SK-N-SH treated with all-trans-retinoic acid at 6 μM for 48 hours (cell line): ENCODE data around the gene PTGR1.

Experiments used
- ATAC-seq: fragments of 200-7000 bp; cut with Tn5 transposase; 3 replicates; pipeline ENCODE4 v1.9.1; 2020; ENCODE audit warnings: mild to moderate bottlenecking, moderate library complexity
- ARNTL ChIP-seq: fragments of 450-650 bp; formaldehyde crosslinking; IDR thresholded peaks from 2 replicates; pipeline ENCODE4 v1.5.0; 2020; ENCODE audit warnings: low read depth, mild to moderate bottlenecking, moderate library complexity, borderline replicate concordance
- BACH2 ChIP-seq: fragments of 250-450 bp; sonication (Bioruptor Pico); IDR thresholded peaks from 2 replicates; pipeline ENCODE4 v1.9.0; 2021; ENCODE audit warnings: mild to moderate bottlenecking, borderline replicate concordance
- CSDC2 ChIP-seq: fragments of 250-450 bp; sonication (Bioruptor Pico); IDR thresholded peaks from 2 replicates; pipeline ENCODE4 v1.5.0; 2020; ENCODE audit warnings: mild to moderate bottlenecking, moderate library complexity
- CSRNP3 ChIP-seq: fragments of 250-450 bp; sonication (Bioruptor Pico); IDR thresholded peaks from 2 replicates; pipeline ENCODE4 v1.5.1; 2021; ENCODE audit warnings: mild to moderate bottlenecking, moderate library complexity
- ESRRG ChIP-seq: fragments of 250-450 bp; sonication (Bioruptor Pico); IDR thresholded peaks from 2 replicates; pipeline ENCODE4 v1.6.1; 2021; ENCODE audit warnings: mild to moderate bottlenecking
- GLIS3 ChIP-seq: fragments of 250-450 bp; sonication (Bioruptor Pico); IDR thresholded peaks from 2 replicates; pipeline ENCODE4 v1.5.0; 2020; ENCODE audit warnings: mild to moderate bottlenecking, moderate library complexity
- ISL1 ChIP-seq: fragments of 250-450 bp; sonication (Bioruptor Pico); IDR thresholded peaks from 2 replicates; pipeline ENCODE4 v2.1.2; 2022; ENCODE audit warnings: mild to moderate bottlenecking, moderate library complexity
- OSR1 ChIP-seq: fragments of 250-450 bp; sonication (Bioruptor Pico); IDR thresholded peaks from 2 replicates; pipeline ENCODE4 v1.8.0; 2022; ENCODE audit warnings: moderate library complexity, mild to moderate bottlenecking, inconsistent platforms
- POU6F1 ChIP-seq: fragments of 250-450 bp; sonication (Bioruptor Pico); IDR thresholded peaks from 2 replicates; pipeline ENCODE4 v1.8.0; 2021; ENCODE audit warnings: low read depth, mild to moderate bottlenecking, moderate library complexity, borderline replicate concordance
- PPARA ChIP-seq: fragments of 250-450 bp; sonication (Bioruptor Pico); IDR thresholded peaks from 2 replicates; pipeline ENCODE4 v1.5.0; 2020; ENCODE audit warnings: mild to moderate bottlenecking, borderline replicate concordance
- RARB ChIP-seq: fragments of 250-450 bp; sonication (Bioruptor Pico); IDR thresholded peaks from 2 replicates; pipeline ENCODE4 v1.8.0; 2021; ENCODE audit warnings: mild to moderate bottlenecking, moderate library complexity
- SNAI2 ChIP-seq: fragments of 250-450 bp; sonication (Bioruptor Pico); IDR thresholded peaks from 2 replicates; pipeline ENCODE4 v1.5.0; 2020; ENCODE audit warnings: mild to moderate bottlenecking, moderate library complexity
- TOX ChIP-seq: fragments of 250-450 bp; sonication (Bioruptor Pico); IDR thresholded peaks from 2 replicates; pipeline ENCODE4 v1.8.0; 2021; ENCODE audit warnings: mild to moderate bottlenecking, moderate library complexity, borderline replicate concordance
- TSHZ2 ChIP-seq: fragments of 250-450 bp; sonication (Bioruptor Pico); IDR thresholded peaks from 2 replicates; pipeline ENCODE4 v1.5.0; 2020; ENCODE audit warnings: mild to moderate bottlenecking, moderate library complexity
- ZC3H10 ChIP-seq: fragments of 250-450 bp; sonication (Bioruptor Pico); IDR thresholded peaks from 2 replicates; pipeline ENCODE4 v1.5.1; 2021; ENCODE audit warnings: mild to moderate bottlenecking, moderate library complexity
- ZFP3 ChIP-seq: fragments of 250-450 bp; sonication (Bioruptor Pico); IDR thresholded peaks from 2 replicates; pipeline ENCODE4 v1.5.0; 2020; ENCODE audit warnings: mild to moderate bottlenecking, moderate library complexity
- ZFP30 ChIP-seq: fragments of 450-650 bp; formaldehyde crosslinking; IDR thresholded peaks from 2 replicates; pipeline ENCODE4 v1.5.0; 2022; ENCODE audit warnings: mild to moderate bottlenecking, moderate library complexity
- ZNF565 ChIP-seq: fragments of 450-650 bp; formaldehyde crosslinking; conservative IDR thresholded peaks from 2 replicates; pipeline ENCODE4 v1.5.0; 2020; ENCODE audit warnings: low read depth, mild to moderate bottlenecking, moderate library complexity
- ZNF70 ChIP-seq: fragments of 450-650 bp; formaldehyde crosslinking; IDR thresholded peaks from 2 replicates; pipeline ENCODE4 v1.5.0; 2020; ENCODE audit warnings: mild to moderate bottlenecking, moderate library complexity
- ZNF8 ChIP-seq: fragments of 450-650 bp; formaldehyde crosslinking; IDR thresholded peaks from 2 replicates; pipeline ENCODE4 v1.5.0; 2020; ENCODE audit warnings: mild to moderate bottlenecking, moderate library complexity
- TF ChIP-seq, protein P1 (sequence below): fragments of 250-450 bp; sonication (Bioruptor Pico); IDR thresholded peaks from 2 replicates; pipeline ENCODE4 v1.5.1; 2020; ENCODE audit warnings: low read depth, mild to moderate bottlenecking, moderate library complexity
- TF ChIP-seq, protein P2 (sequence below): fragments of 250-450 bp; sonication (Bioruptor Pico); IDR thresholded peaks from 2 replicates; pipeline ENCODE4 v1.8.0; 2020; ENCODE audit warnings: mild to moderate bottlenecking, moderate library complexity, borderline replicate concordance

The PTGR1 gene

DNA sequence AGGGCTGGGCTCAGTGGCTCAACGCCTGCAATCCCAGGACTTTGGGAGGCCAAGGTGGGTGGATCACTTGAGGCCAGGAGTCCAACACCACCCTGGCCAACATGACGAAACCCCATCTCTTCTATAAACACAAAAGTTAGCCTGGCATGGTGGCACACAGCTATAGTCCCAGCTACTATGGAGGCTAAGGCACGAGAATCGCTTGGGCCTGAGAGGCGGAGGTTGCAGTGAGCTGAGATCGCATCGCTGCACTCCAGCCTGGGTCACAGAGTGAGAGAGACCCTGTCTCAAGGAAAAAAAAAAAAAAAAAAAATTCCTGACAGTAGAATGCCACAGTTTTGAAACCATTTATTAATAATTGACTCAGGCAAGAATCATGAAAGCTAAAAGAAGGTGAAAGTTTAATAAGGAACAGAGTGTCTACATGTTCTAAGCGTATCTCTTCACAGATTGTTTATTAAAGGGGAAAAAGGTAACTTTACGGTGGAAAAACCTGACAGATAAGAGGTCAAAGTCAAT lies 5.7 kb upstream of the PTGR1 start (continued):
- TF ChIP-seq ZFP3 = no peak
- TF ChIP-seq ZNF565 (CRISPR knock-in tag) = no peak

GRCh38 chr9:111604054-111604615 lies 4.7 kb upstream of the PTGR1 start:
- ATAC-seq = no peak
- TF ChIP-seq ISL1 (no peak), TOX (CRISPR knock-in tag) (no peak), TSHZ2 (CRISPR knock-in tag) (no peak), ZNF565 (CRISPR knock-in tag) (no peak), BACH2 (CRISPR knock-in tag) (no peak), SNAI2 (CRISPR knock-in tag) (no peak), PPARA (CRISPR knock-in tag) (no peak), POU6F1 (CRISPR knock-in tag) (no peak), ESRRG (CRISPR knock-in tag) (no peak), ZFP30 (CRISPR knock-in tag) (no peak), GLIS3 (no peak), ZC3H10 (CRISPR knock-in tag) (no peak), ZNF8 (CRISPR knock-in tag) (no peak), ZNF70 (CRISPR knock-in tag) (no peak), OSR1 (no peak), ZFP3 (no peak), ARNTL (CRISPR knock-in tag) (no peak), RARB (CRISPR knock-in tag) (no peak)
- TF ChIP-seq, protein P1, sequence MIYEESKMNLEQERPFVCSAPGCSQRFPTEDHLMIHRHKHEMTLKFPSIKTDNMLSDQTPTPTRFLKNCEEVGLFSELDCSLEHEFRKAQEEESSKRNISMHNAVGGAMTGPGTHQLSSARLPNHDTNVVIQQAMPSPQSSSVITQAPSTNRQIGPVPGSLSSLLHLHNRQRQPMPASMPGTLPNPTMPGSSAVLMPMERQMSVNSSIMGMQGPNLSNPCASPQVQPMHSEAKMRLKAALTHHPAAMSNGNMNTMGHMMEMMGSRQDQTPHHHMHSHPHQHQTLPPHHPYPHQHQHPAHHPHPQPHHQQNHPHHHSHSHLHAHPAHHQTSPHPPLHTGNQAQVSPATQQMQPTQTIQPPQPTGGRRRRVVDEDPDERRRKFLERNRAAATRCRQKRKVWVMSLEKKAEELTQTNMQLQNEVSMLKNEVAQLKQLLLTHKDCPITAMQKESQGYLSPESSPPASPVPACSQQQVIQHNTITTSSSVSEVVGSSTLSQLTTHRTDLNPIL (CRISPR knock-in tag) = no peak
- TF ChIP-seq, protein P2, sequence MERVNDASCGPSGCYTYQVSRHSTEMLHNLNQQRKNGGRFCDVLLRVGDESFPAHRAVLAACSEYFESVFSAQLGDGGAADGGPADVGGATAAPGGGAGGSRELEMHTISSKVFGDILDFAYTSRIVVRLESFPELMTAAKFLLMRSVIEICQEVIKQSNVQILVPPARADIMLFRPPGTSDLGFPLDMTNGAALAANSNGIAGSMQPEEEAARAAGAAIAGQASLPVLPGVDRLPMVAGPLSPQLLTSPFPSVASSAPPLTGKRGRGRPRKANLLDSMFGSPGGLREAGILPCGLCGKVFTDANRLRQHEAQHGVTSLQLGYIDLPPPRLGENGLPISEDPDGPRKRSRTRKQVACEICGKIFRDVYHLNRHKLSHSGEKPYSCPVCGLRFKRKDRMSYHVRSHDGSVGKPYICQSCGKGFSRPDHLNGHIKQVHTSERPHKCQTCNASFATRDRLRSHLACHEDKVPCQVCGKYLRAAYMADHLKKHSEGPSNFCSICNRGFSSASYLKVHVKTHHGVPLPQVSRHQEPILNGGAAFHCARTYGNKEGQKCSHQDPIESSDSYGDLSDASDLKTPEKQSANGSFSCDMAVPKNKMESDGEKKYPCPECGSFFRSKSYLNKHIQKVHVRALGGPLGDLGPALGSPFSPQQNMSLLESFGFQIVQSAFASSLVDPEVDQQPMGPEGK = no peak

- no peak for TF ChIP-seq ZNF70 (CRISPR knock-in tag)
- no peak for TF ChIP-seq CSDC2 (CRISPR knock-in tag)
- no peak for TF ChIP-seq CSRNP3
- no peak for TF ChIP-seq BACH2 (CRISPR knock-in tag)
- no peak for TF ChIP-seq ZFP30 (CRISPR knock-in tag)
- TF ChIP-seq ZNF565 (CRISPR knock-in tag) = no peak
- TF ChIP-seq ZC3H10 (CRISPR knock-in tag) = no peak
- TF ChIP-seq PPARA (CRISPR knock-in tag) = no peak
- TF ChIP-seq, all 23 proteins: peak for 0
- ATAC-seq = no peak
Measured at GRCh38 chr9:111603041-111603440, 3.6 kb upstream of the PTGR1 start.
